HL-60/S4 (cell line): Measurements from ENCODE around the gene ABHD18.

Experiments
- in situ Hi-C: fragments of 300-500 bp; cut with MboI; formaldehyde crosslinking; loops from 2 replicates; pipeline ENCODE4 v1.14.3; 2022; ENCODE audit warnings: low sequenced_read_pairs

Gene ABHD18

GRCh38 chr4:128061566-128062536 is 96.6 kb downstream of the ABHD18 start:
- in situ Hi-C loops, result loop anchor here (25.0 kb wide), 1 partner anchor 450 kb away; no protein-coding TSS in a partner anchor

DNA sequence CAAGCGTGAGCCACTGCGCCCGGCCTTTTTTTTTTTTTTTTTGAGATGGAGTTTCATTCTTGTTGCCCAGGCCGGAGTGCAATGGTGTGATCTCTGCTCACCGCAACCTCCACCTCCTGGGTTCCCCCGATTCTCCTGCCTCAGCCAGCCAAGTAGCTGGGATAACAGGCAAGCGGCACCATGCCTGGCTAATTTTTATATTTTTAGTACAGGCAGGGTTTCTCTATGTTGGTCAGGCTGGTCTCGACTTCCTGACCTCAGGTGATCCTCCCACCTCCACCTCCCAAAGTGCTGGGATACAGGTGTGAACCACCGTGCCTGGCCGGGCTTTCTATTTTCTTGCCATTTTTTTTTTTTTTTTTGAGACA is 101.2 kb downstream of the ABHD18 start:
- in situ Hi-C loops, result loop anchor here (25.0 kb wide), 1 partner anchor 454 kb away; no protein-coding TSS in a partner anchor

- in situ Hi-C loops, result loop anchor here (25.0 kb wide), 1 partner anchor 457 kb away; no protein-coding TSS in a partner anchor
Measured at GRCh38 chr4:128068918-128069317, 103.7 kb downstream of the ABHD18 start.

DNA sequence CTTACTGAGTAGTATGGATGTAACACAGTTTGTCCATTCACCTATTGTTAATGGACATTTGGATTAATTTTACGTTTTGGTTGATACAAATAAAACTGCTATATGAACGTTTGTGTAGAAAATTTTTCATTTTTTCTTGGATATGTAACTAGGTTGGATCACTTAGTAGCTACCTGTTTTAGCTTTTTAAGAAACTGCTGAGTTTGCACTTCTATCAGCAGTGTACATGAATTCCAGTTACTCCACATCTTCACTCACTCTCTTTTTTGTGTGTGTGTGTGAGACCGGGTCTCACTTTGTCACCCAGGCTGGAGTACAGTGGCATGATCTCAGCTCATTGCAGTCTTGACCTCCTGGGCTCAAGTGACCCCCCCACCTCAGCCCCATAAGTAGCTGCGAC is 111.3 kb downstream of the ABHD18 start:
- in situ Hi-C loops, result no loop called here
